ENCODE results near the gene SNRNP35. TPM values are rescaled to one million over a fixed set of nuclear protein-coding genes. Genes with fewer than 3 reads are reported as not detected.

SNRNP35 gene
- total RNA-seq, 1 donor from 2014 or later = 11.5 TPM

DNA sequence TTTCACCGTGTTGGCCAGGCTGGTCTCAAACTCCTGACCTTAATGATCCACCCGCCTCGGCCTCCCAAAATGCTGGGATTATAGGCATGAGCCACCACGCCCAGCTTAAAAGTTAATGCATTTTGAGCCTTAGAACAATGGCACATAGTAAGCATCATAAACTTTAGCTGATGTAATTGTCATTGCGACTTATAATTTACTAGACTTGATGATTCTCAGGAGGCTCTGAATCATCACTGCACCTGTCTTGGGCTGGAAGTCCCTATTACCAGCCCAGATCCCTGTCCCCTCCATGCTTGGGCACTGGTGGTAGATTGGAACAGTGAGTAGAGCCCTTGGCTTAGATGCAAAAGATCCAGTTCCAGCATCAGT, 47.9 kb upstream of the SNRNP35 start:
- DNase-seq (ENCODE audit: low read depth) (no peak), FAIRE-seq (no peak)
- Histone ChIP-seq H3K36me3 (ENCODE audit: insufficient read depth, low read length) (peaks cover 13% of the 10 kb centered on the region), H3K79me2 (ENCODE audit: insufficient read depth, low read length) (no peaks in the 10 kb centered on the region), H4K20me1 (ENCODE audit: insufficient read depth, low read length) (no peaks in the 10 kb centered on the region), H3K4me2 (ENCODE audit: low read length) (no peak overlapping the region), H3K27me3 (ENCODE audit: insufficient read depth, low read length) (no peaks in the 10 kb centered on the region), H3K4me3 (ENCODE audit: insufficient read depth, low read depth, low read length) (no peak overlapping the region), H2AFZ (ENCODE audit: low read depth, low read length) (no peak overlapping the region), H3K9me3 (ENCODE audit: insufficient read depth, low read depth, low read length) (no peaks in the 10 kb centered on the region), H3K27ac (ENCODE audit: low read depth, low read length) (no peak overlapping the region), H3K4me1 (ENCODE audit: insufficient read depth, low read length) (no peaks in the 10 kb centered on the region), H3K9ac (ENCODE audit: low read length) (no peak overlapping the region)
- no peaks in the 10 kb centered on the region for H3K9me3 Mint-ChIP-seq (ENCODE audit: unreplicated experiment)
- no peak overlapping the region for H3K27ac Mint-ChIP-seq (ENCODE audit: unreplicated experiment)
- no peak for TF ChIP-seq EZH2 (IDR thresholded peaks at IDR 0.05; ENCODE audit: insufficient read depth, low read length)
- TF ChIP-seq, protein P1, sequence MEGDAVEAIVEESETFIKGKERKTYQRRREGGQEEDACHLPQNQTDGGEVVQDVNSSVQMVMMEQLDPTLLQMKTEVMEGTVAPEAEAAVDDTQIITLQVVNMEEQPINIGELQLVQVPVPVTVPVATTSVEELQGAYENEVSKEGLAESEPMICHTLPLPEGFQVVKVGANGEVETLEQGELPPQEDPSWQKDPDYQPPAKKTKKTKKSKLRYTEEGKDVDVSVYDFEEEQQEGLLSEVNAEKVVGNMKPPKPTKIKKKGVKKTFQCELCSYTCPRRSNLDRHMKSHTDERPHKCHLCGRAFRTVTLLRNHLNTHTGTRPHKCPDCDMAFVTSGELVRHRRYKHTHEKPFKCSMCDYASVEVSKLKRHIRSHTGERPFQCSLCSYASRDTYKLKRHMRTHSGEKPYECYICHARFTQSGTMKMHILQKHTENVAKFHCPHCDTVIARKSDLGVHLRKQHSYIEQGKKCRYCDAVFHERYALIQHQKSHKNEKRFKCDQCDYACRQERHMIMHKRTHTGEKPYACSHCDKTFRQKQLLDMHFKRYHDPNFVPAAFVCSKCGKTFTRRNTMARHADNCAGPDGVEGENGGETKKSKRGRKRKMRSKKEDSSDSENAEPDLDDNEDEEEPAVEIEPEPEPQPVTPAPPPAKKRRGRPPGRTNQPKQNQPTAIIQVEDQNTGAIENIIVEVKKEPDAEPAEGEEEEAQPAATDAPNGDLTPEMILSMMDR (IDR thresholded peaks at IDR 0.05; ENCODE audit: insufficient read depth, low read depth, low read length) = no peak
- no peak overlapping the region for H3K4me3 Mint-ChIP-seq (ENCODE audit: unreplicated experiment)
- peaks cover 13% of the 10 kb centered on the region for H3K36me3 Mint-ChIP-seq (ENCODE audit: low read depth, unreplicated experiment)
- no peaks in the 10 kb centered on the region for H3K4me1 Mint-ChIP-seq (ENCODE audit: low read depth, unreplicated experiment)
- H3K27me3 Mint-ChIP-seq (ENCODE audit: low read depth, unreplicated experiment) = no peaks in the 10 kb centered on the region

DNA sequence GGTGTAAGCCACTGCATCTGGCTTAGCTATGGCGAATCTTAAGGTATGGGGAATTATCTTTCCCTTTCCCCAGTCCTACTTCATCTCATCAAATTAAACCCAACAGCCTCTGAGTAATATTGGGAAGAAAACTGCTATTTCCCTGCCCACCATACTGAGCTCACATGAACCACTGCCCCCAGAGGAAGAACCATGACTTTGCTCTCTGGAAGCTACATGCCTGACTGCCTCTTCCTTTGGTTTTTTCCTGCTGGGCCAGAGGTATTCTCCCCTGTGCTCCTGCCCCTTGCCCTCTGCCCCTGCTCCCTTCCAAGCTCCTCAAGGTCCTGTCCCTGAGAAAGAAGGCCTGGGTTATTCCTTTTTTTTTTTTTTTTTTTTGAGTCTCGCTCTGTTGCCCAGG, 36.6 kb upstream of the SNRNP35 start:
- DNase-seq (ENCODE audit: low read depth) = no peak
- no peaks in the 10 kb centered on the region for H4K20me1 ChIP-seq (ENCODE audit: insufficient read depth, low read length)
- no peaks in the 10 kb centered on the region for H3K27me3 ChIP-seq (ENCODE audit: insufficient read depth, low read length)
- no peak overlapping the region for H3K27ac Mint-ChIP-seq (ENCODE audit: unreplicated experiment)
- H3K36me3 Mint-ChIP-seq (ENCODE audit: low read depth, unreplicated experiment) = peaks cover 4% of the 10 kb centered on the region
- TF ChIP-seq EZH2 (IDR thresholded peaks at IDR 0.05; ENCODE audit: insufficient read depth, low read length) = no peak
- TF ChIP-seq, protein P1 (IDR thresholded peaks at IDR 0.05; ENCODE audit: insufficient read depth, low read depth, low read length) = no peak
- no peak overlapping the region for H3K4me3 Mint-ChIP-seq (ENCODE audit: unreplicated experiment)
- H3K27ac ChIP-seq (ENCODE audit: low read depth, low read length) = no peak overlapping the region
- no peak overlapping the region for H3K9ac ChIP-seq (ENCODE audit: low read length)
- no peak for FAIRE-seq
- no peaks in the 10 kb centered on the region for H3K36me3 ChIP-seq (ENCODE audit: insufficient read depth, low read length)
- H3K79me2 ChIP-seq (ENCODE audit: insufficient read depth, low read length) = no peaks in the 10 kb centered on the region
- no peak overlapping the region for H2AFZ ChIP-seq (ENCODE audit: low read depth, low read length)
- H3K4me2 ChIP-seq (ENCODE audit: low read length) = no peak overlapping the region
- no peaks in the 10 kb centered on the region for H3K9me3 Mint-ChIP-seq (ENCODE audit: unreplicated experiment)
- H3K4me1 ChIP-seq (ENCODE audit: insufficient read depth, low read length) = no peaks in the 10 kb centered on the region
- no peaks in the 10 kb centered on the region for H3K27me3 Mint-ChIP-seq (ENCODE audit: low read depth, unreplicated experiment)
- H3K9me3 ChIP-seq (ENCODE audit: insufficient read depth, low read depth, low read length) = no peaks in the 10 kb centered on the region
- no peak overlapping the region for H3K4me3 ChIP-seq (ENCODE audit: insufficient read depth, low read depth, low read length)
- H3K4me1 Mint-ChIP-seq (ENCODE audit: low read depth, unreplicated experiment) = no peaks in the 10 kb centered on the region

DNA sequence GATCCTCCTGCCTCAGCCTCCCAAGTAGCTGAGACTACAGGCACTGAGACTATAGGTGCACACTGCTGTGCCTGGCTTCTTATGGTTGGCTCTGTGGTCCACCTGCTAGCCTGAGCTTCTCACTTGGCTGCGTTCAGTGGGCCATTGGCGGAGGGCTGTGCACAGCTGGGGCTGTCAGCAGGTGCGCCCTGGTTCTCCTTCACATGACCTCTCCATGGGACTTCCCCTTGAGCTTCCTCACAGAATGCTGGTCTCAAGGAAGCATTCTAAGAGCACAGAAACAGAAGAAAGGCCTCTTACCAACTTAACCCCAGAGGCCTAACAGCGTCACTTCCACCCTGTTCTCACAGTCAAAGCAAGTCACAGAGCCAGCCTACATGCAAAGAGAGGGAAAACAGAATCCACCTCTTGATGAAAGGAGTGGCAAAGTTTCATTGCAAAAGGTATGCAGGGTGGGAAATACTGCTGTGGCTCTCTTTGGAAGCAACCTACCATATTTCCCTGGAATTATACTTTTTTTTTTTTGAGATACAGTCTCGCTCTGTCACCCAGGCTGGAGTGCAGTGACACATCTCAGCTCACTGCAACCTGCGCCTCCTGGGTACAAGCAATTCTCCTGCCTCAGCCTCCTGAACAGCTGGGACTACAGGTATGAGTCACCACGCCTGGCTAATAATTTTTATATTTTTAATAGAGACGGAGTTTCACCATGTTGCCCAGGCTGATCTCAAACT, 30.7 kb upstream of the SNRNP35 start:
- Histone ChIP-seq H4K20me1 (ENCODE audit: insufficient read depth, low read length) (no peaks in the 10 kb centered on the region), H3K36me3 (ENCODE audit: insufficient read depth, low read length) (no peaks in the 10 kb centered on the region), H2AFZ (ENCODE audit: low read depth, low read length) (no peak overlapping the region), H3K79me2 (ENCODE audit: insufficient read depth, low read length) (no peaks in the 10 kb centered on the region), H3K4me3 (ENCODE audit: insufficient read depth, low read depth, low read length) (no peak overlapping the region), H3K4me2 (ENCODE audit: low read length) (no peak overlapping the region), H3K27ac (ENCODE audit: low read depth, low read length) (no peak overlapping the region), H3K9me3 (ENCODE audit: insufficient read depth, low read depth, low read length) (no peaks in the 10 kb centered on the region), H3K27me3 (ENCODE audit: insufficient read depth, low read length) (no peaks in the 10 kb centered on the region), H3K4me1 (ENCODE audit: insufficient read depth, low read length) (no peaks in the 10 kb centered on the region), H3K9ac (ENCODE audit: low read length) (no peak overlapping the region)
- FAIRE-seq (no peak), DNase-seq (ENCODE audit: low read depth) (no peak)
- TF ChIP-seq, protein P1 (IDR thresholded peaks at IDR 0.05; ENCODE audit: insufficient read depth, low read depth, low read length) = no peak
- no peak for TF ChIP-seq EZH2 (IDR thresholded peaks at IDR 0.05; ENCODE audit: insufficient read depth, low read length)
- Mint-ChIP-seq H3K27ac (ENCODE audit: unreplicated experiment) (no peak overlapping the region), H3K4me1 (ENCODE audit: low read depth, unreplicated experiment) (no peaks in the 10 kb centered on the region), H3K27me3 (ENCODE audit: low read depth, unreplicated experiment) (no peaks in the 10 kb centered on the region), H3K4me3 (ENCODE audit: unreplicated experiment) (no peak overlapping the region), H3K9me3 (ENCODE audit: unreplicated experiment) (no peaks in the 10 kb centered on the region), H3K36me3 (ENCODE audit: low read depth, unreplicated experiment) (peaks cover 4% of the 10 kb centered on the region)

Data from astrocyte (in vitro differentiated cells and primary cell).